Testis (tissue), 2 donors: Measurements from ENCODE around the gene GPATCH2L.

Experiments
- POLR2A ChIP-seq: fragments of 450-650 bp; IDR thresholded peaks from one replicate; pipeline ENCODE4 v1.6.1; 2017; ENCODE audit warnings: antibody characterized with exemption, mild to moderate bottlenecking, moderate library complexity
- TF ChIP-seq, protein P1 (sequence below), 3 experiments: fragments of 450-650 bp in 2 of 3; fragments of 200-600 bp in 1 of 3; sonication (generic) in 1 of 3; IDR thresholded peaks; one replicate each; pipeline ENCODE4 v1.5.1; 2016 to 2019; ENCODE audit warnings: antibody characterized with exemption in 3 of 3, mild to moderate bottlenecking in 2 of 3, moderate library complexity in 1 of 3

DNA sequence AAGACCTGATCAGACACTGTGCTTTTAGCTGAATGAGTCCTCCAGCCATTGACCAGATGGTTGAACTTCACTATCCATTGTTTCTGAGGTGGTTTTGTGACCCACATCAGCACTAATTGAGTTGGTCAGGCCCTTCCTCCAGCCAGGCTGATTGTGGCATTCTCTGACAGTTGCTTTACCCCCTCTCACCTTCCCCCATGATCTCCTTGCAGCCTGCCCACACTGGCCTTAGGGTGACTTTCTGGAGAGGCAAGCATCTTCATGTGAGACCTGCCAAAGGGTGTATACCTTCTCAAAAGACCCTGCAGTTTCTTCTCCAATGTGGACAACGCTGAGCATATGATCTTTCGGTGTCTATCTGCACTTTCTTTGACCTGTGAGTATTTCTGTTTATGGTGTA, 83.9 kb downstream of the GPATCH2L start:
- TF ChIP-seq, protein P1, sequence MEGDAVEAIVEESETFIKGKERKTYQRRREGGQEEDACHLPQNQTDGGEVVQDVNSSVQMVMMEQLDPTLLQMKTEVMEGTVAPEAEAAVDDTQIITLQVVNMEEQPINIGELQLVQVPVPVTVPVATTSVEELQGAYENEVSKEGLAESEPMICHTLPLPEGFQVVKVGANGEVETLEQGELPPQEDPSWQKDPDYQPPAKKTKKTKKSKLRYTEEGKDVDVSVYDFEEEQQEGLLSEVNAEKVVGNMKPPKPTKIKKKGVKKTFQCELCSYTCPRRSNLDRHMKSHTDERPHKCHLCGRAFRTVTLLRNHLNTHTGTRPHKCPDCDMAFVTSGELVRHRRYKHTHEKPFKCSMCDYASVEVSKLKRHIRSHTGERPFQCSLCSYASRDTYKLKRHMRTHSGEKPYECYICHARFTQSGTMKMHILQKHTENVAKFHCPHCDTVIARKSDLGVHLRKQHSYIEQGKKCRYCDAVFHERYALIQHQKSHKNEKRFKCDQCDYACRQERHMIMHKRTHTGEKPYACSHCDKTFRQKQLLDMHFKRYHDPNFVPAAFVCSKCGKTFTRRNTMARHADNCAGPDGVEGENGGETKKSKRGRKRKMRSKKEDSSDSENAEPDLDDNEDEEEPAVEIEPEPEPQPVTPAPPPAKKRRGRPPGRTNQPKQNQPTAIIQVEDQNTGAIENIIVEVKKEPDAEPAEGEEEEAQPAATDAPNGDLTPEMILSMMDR (IDR thresholded peaks at IDR 0.05), result no peak
- TF ChIP-seq POLR2A, result no peak
